Keratinocyte (primary cell): ENCODE results near the gene ACTR5. TPM values are rescaled to one million over a fixed set of nuclear protein-coding genes. Genes with fewer than 3 reads are reported as not detected.

Experiments
- DNase-seq: peaks from one replicate; pipeline ENCODE4 v3.0.0-alpha.2; 2011; ENCODE audit warnings: low read depth, missing footprints, low spot score
- FAIRE-seq: peaks from 2 replicates; lab custom pipeline; 2011; peaks lifted over from hg19 to GRCh38; lab: Jason Lieb, UNC
- H2AFZ ChIP-seq: 2 replicates; pipeline ENCODE4 v1.6.0; 2012; ENCODE audit warnings: low read length, control low read depth, inconsistent platforms; ENCODE audit not compliant: control insufficient read depth
- H3K27ac ChIP-seq: 2 replicates; pipeline ENCODE4 v1.5.1; 2011; ENCODE audit warnings: low read length; ENCODE audit not compliant: control insufficient read depth, insufficient read depth
- H3K27me3 ChIP-seq: 3 replicates; pipeline ENCODE4 v1.6.0; 2011; ENCODE audit warnings: low read length; ENCODE audit not compliant: control insufficient read depth, insufficient read depth; ENCODE audit errors: extremely low read depth
- H3K36me3 ChIP-seq, 2 experiments: 2 replicates in 1 of 2; 3 replicates in 1 of 2; pipeline ENCODE4 v1.5.1; 2011; ENCODE audit warnings: low read length in 2 of 2, mild to moderate bottlenecking in 1 of 2; ENCODE audit not compliant: control insufficient read depth in 2 of 2, insufficient read depth in 2 of 2; ENCODE audit errors: extremely low read depth in 1 of 2
- H3K4me1 ChIP-seq: 3 replicates; pipeline ENCODE4 v1.5.1; 2011; ENCODE audit warnings: low read length; ENCODE audit not compliant: control insufficient read depth, insufficient read depth; ENCODE audit errors: extremely low read depth
- H3K4me2 ChIP-seq: 3 replicates; pipeline ENCODE4 v1.6.0; 2011; ENCODE audit warnings: low read depth, low read length; ENCODE audit not compliant: control insufficient read depth, insufficient read depth; ENCODE audit errors: extremely low read depth
- H3K4me3 ChIP-seq, 3 experiments: fragments of 200-600 bp in 1 of 3; sonication (generic) in 1 of 3; 2 replicates in 2 of 3; 3 replicates in 1 of 3; pipeline ENCODE4 v1.5.1; 2011 to 2016; ENCODE audit warnings: low read length in 3 of 3, mild to moderate bottlenecking in 3 of 3, control low read depth in 2 of 3, inconsistent platforms in 1 of 3, low read depth in 1 of 3, mixed read lengths in 1 of 3, mixed run types in 1 of 3, moderate library complexity in 1 of 3; ENCODE audit not compliant: control insufficient read depth in 2 of 3, insufficient read depth in 2 of 3; ENCODE audit errors: extremely low read depth in 1 of 3
- H3K79me2 ChIP-seq: 2 replicates; pipeline ENCODE4 v1.6.0; 2012; ENCODE audit warnings: low read length; ENCODE audit not compliant: control insufficient read depth, insufficient read depth
- H3K9ac ChIP-seq: 3 replicates; pipeline ENCODE4 v1.6.0; 2011; ENCODE audit warnings: low read length; ENCODE audit not compliant: control insufficient read depth, insufficient read depth; ENCODE audit errors: extremely low read depth
- H3K9me1 ChIP-seq: 3 replicates; pipeline ENCODE4 v1.6.0; 2011; ENCODE audit warnings: low read length; ENCODE audit not compliant: control insufficient read depth, insufficient read depth; ENCODE audit errors: extremely low read depth
- H3K9me3 ChIP-seq: 2 replicates; pipeline ENCODE4 v1.5.1; 2012; ENCODE audit warnings: low read depth, low read length; ENCODE audit not compliant: control insufficient read depth
- H4K20me1 ChIP-seq: 3 replicates; pipeline ENCODE4 v1.6.0; 2011; ENCODE audit warnings: low read length; ENCODE audit not compliant: control insufficient read depth, insufficient read depth; ENCODE audit errors: extremely low read depth
- EZH2 ChIP-seq: IDR thresholded peaks from one replicate; pipeline ENCODE4 v1.6.1; 2012; ENCODE audit warnings: inconsistent platforms, mild to moderate bottlenecking, low read length, moderate library complexity
- dilution Hi-C: fragments of 300-500 bp; cut with MboI; formaldehyde crosslinking; loops from one replicate; pipeline ENCODE4 v1.7.0; 2020; ENCODE audit warnings: low sequenced_read_pairs; ENCODE audit not compliant: extremely low pct_ligation_motif_present
- polyA plus RNA-seq, 5 experiments: library from polyadenylated mRNA; depleted of rRNA in 3 of 5; stranded (reverse) in 3 of 5; stranded (forward) in 1 of 5; unstranded in 1 of 5; fragments of >200 nt; gene quantifications; 1 replicate in 1 of 5; 2 replicates in 3 of 5; 3 replicates in 1 of 5; pipeline versions ENCODE4 v1.2.1 to v1.2.3, GENCODE V29; 2011 to 2012; ENCODE audit warnings: missing spikeins in 2 of 5, low read depth in 1 of 5, low replicate concordance in 1 of 5
- TF ChIP-seq, protein P1 (sequence below), 3 experiments: IDR thresholded peaks in 1 of 3; conservative IDR thresholded peaks in 1 of 3; optimal IDR thresholded peaks in 1 of 3; 2 replicates in 2 of 3; 3 replicates in 1 of 3; pipeline versions ENCODE3 to v1.5.1; 2011; ENCODE audit warnings: low read length in 3 of 3, mild to moderate bottlenecking in 3 of 3, moderate library complexity in 2 of 3, control low read depth in 1 of 3, inconsistent platforms in 1 of 3; ENCODE audit not compliant: insufficient read depth in 2 of 3; ENCODE audit errors: extremely low read depth in 1 of 3

Gene ACTR5
- polyA plus RNA-seq, 1 donor (not counting 4 experiments of a cell fraction or from before 2014, with no cell fraction given): 9.7 TPM

DNA sequence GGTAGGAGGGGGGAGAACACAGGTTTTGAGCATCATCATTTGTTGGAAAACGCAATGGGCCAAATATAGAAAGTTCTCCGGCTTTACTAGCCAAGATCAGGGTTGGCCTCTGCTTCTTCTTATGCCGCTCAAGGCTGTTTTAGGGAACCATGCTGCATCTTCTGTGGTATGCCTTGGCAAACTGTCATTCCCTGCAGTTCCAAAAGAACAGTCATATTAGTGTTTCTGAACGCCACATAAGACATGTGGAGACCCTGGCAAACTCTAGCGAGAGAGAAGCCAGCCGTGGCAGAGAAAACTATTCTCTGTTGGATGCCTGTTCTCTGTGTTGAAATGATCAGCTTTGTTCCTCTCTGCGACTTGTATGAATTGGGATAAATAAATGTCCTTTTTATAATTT is 10.8 kb downstream of the ACTR5 start:
- no peak for FAIRE-seq

DNA sequence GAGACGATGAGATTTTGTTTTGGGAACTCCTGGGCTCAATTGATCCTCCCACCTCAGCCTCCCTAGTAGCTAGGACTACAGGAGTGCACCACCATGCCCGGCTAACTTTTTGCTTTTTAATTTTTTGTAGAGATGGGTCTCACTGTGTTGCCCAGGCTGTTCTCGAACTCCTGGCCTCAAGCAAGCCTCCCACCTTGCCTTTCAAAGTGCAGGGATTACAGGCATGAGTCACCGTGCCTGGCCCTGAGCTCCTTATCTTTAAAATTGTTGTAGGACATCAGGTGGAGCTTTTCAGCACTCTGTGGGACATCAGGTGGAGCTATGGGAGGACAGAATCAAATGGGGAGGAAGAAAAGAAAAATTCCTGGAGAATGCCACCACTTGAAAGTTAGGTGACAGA is 12.7 kb downstream of the ACTR5 start:
- DNase-seq (no peak), FAIRE-seq (no peak)
- no peak overlapping the region for H2AFZ ChIP-seq
- no peaks in the 10 kb centered on the region for H3K9me3 ChIP-seq
- dilution Hi-C loops: no loop called here
- H3K9ac ChIP-seq: no peak overlapping the region
- TF ChIP-seq EZH2: no peak
- TF ChIP-seq, protein P1, sequence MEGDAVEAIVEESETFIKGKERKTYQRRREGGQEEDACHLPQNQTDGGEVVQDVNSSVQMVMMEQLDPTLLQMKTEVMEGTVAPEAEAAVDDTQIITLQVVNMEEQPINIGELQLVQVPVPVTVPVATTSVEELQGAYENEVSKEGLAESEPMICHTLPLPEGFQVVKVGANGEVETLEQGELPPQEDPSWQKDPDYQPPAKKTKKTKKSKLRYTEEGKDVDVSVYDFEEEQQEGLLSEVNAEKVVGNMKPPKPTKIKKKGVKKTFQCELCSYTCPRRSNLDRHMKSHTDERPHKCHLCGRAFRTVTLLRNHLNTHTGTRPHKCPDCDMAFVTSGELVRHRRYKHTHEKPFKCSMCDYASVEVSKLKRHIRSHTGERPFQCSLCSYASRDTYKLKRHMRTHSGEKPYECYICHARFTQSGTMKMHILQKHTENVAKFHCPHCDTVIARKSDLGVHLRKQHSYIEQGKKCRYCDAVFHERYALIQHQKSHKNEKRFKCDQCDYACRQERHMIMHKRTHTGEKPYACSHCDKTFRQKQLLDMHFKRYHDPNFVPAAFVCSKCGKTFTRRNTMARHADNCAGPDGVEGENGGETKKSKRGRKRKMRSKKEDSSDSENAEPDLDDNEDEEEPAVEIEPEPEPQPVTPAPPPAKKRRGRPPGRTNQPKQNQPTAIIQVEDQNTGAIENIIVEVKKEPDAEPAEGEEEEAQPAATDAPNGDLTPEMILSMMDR (optimal IDR thresholded peaks at IDR 0.05 in 1 of 3, IDR thresholded peaks at IDR 0.05 in 1 of 3, conservative IDR thresholded peaks at IDR 0.05 in 1 of 3; ENCODE audit: extremely low read depth in 1 of 3, insufficient read depth in 2 of 3, low read length in 3 of 3): no peak
- H4K20me1 ChIP-seq: no peaks in the 10 kb centered on the region
- no peaks in the 10 kb centered on the region for H3K27me3 ChIP-seq
- peaks cover 19 to 26% of the 10 kb centered on the region in 2 experiments for H3K36me3 ChIP-seq
- H3K4me1 ChIP-seq: peaks cover 14% of the 10 kb centered on the region
- no peaks in the 10 kb centered on the region for H3K79me2 ChIP-seq
- H3K4me2 ChIP-seq: no peak overlapping the region
- peaks cover 2% of the 10 kb centered on the region for H3K9me1 ChIP-seq
- H3K4me3 ChIP-seq: no peak overlapping the region
- no peak overlapping the region for H3K27ac ChIP-seq

More for the DNA sequence above, 10.8 kb downstream of the ACTR5 start:
- H3K4me3 ChIP-seq: no peak overlapping the region
- TF ChIP-seq, protein P1 (optimal IDR thresholded peaks at IDR 0.05 in 1 of 3, IDR thresholded peaks at IDR 0.05 in 1 of 3, conservative IDR thresholded peaks at IDR 0.05 in 1 of 3; ENCODE audit: extremely low read depth in 1 of 3, insufficient read depth in 2 of 3, low read length in 3 of 3): no peak
- TF ChIP-seq EZH2: no peak
- no peak overlapping the region for H2AFZ ChIP-seq
- H3K9ac ChIP-seq: no peak overlapping the region
- H4K20me1 ChIP-seq: no peaks in the 10 kb centered on the region
- dilution Hi-C loops: no loop called here
- peaks cover under 1% of the 10 kb centered on the region for H3K4me1 ChIP-seq
- H3K4me2 ChIP-seq: no peak overlapping the region
- no peaks in the 10 kb centered on the region for H3K9me3 ChIP-seq
- no peaks in the 10 kb centered on the region for H3K27me3 ChIP-seq
- H3K79me2 ChIP-seq: no peaks in the 10 kb centered on the region
- H3K27ac ChIP-seq: no peak overlapping the region
- no peak for DNase-seq
- peaks cover 18 to 27% of the 10 kb centered on the region in 2 experiments for H3K36me3 ChIP-seq
- H3K9me1 ChIP-seq: no peaks in the 10 kb centered on the region
